ENCODE data around the gene TAP1. TPM values are rescaled to one million over a fixed set of nuclear protein-coding genes. Genes with fewer than 3 reads are reported as not detected.

TAP1 gene
- total and polyA plus RNA-seq, 9 of the 15 experiments (the other 6 are each of a cell fraction or from before 2014, with no cell fraction given), result 1.3 to 6.0 (median 4.2) TPM

DNA sequence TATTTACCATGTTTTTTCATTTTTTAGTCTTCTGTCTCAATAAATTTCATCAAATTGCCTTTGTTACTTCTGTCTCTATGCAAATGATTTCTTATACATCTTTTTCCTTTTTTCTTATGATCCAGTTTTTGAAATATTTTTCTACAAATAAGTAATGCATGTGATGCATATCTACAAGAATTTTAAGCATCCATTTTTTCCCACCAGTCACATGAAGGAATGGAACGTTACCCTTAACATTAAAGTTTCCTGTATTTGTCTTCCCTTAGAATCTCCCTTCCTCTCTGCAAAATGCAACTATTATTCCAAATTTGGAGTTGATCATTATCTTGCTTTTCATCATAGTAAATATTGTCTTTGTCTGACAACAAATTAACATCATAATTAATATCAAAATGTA is 36.0 kb upstream of the TAP1 start:
- FAIRE-seq, result no peak

DNA sequence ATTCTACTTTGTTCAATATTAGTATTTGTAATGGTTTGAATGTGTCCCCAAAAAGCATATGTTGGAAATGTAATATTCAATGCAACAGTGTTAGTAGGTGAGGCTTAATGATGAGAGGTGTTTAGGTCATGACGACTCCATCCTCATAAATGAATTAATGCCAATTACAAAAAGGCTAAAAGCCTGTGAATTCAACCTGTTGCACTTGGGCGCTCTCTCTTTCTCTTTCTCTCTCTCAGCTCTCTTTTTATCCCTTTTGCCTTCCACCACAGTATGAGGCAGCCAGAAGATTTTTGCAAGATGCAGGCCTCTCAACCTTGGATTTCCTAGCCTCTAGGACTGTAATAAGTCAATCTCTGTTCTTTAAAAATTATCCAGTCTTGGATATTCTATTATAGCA is 35.1 kb upstream of the TAP1 start:
- H4K20me1 ChIP-seq (replicated peaks; ENCODE audit: control insufficient read depth, insufficient read depth, low read length), result no peaks in the 10 kb centered on the region
- H3K4me2 ChIP-seq (ENCODE audit: insufficient read depth, low read length), result no peak overlapping the region
- TF ChIP-seq TCF3 (CRISPR knock-in tag; IDR thresholded peaks at IDR 0.05) (no peak), KDM2B (CRISPR knock-in tag; IDR thresholded peaks at IDR 0.05) (no peak), TRIM24 (IDR thresholded peaks at IDR 0.05) (no peak), CXXC5 (CRISPR knock-in tag; IDR thresholded peaks at IDR 0.05) (no peak), ZNF644 (tag; IDR thresholded peaks at IDR 0.05; ENCODE audit: low read depth) (no peak), GTF3C2 (IDR thresholded peaks at IDR 0.05; ENCODE audit: borderline replicate concordance, extremely low read depth, insufficient read length) (no peak), ZBED1 (IDR thresholded peaks at IDR 0.05) (no peak)
- TF ChIP-seq, protein P1, sequence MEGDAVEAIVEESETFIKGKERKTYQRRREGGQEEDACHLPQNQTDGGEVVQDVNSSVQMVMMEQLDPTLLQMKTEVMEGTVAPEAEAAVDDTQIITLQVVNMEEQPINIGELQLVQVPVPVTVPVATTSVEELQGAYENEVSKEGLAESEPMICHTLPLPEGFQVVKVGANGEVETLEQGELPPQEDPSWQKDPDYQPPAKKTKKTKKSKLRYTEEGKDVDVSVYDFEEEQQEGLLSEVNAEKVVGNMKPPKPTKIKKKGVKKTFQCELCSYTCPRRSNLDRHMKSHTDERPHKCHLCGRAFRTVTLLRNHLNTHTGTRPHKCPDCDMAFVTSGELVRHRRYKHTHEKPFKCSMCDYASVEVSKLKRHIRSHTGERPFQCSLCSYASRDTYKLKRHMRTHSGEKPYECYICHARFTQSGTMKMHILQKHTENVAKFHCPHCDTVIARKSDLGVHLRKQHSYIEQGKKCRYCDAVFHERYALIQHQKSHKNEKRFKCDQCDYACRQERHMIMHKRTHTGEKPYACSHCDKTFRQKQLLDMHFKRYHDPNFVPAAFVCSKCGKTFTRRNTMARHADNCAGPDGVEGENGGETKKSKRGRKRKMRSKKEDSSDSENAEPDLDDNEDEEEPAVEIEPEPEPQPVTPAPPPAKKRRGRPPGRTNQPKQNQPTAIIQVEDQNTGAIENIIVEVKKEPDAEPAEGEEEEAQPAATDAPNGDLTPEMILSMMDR (IDR thresholded peaks at IDR 0.05 in 2 of 3, conservative IDR thresholded peaks at IDR 0.05 in 1 of 3; ENCODE audit: insufficient read depth in 2 of 3, low read depth in 1 of 3, low read length in 3 of 3), result no peak
- H3K9ac ChIP-seq (ENCODE audit: insufficient read depth in 1 of 2, low read depth in 2 of 2, low read length in 2 of 2), result no peak overlapping the region
- no peaks in the 10 kb centered on the region for H3K36me3 ChIP-seq (ENCODE audit: control insufficient read depth, insufficient read depth, low read length)
- FAIRE-seq, result no peak
- H3K9me3 ChIP-seq (replicated peaks; ENCODE audit: control insufficient read depth, insufficient read depth, low read depth, low read length), result no peaks in the 10 kb centered on the region
- no peak overlapping the region for H3K4me3 ChIP-seq
- H3K79me2 ChIP-seq (ENCODE audit: control insufficient read depth, insufficient read depth, low read length), result no peaks in the 10 kb centered on the region
- intact Hi-C loops (cut with micrococcal nuclease), result loop anchor here (5.0 to 10.0 kb wide), 2 partner anchors 59 to 206 kb away; no protein-coding TSS in a partner anchor
- H3K4me1 ChIP-seq (replicated peaks in 1 of 2; ENCODE audit: control insufficient read depth in 2 of 2, insufficient read depth in 2 of 2, low read length in 2 of 2), result no peaks in the 10 kb centered on the region
- no peak overlapping the region for H2AFZ ChIP-seq (ENCODE audit: low read depth, low read length)
- no peak for DNase-seq (ENCODE audit: extremely low read depth in 1 of 4, low spot score in 3 of 4)
- in situ Hi-C loops (cut with MboI), result loop anchor here (5.0 kb wide), 1 partner anchor 99 kb away; no protein-coding TSS in a partner anchor
- CTCF ChIA-PET (ENCODE audit: low intra/inter-chr PET ratio), result interaction anchor here (0.9 kb wide), 1 partner anchor 95 kb away, joined by 3 read pairs; no protein-coding TSS in a partner anchor
- POLR2A ChIA-PET, result no interaction called here
- ATAC-seq, result no peak
- peaks cover 13 to 16% of the 10 kb centered on the region in 2 experiments; a peak in 4 of 5 replicates for H3K27me3 ChIP-seq (ENCODE audit: control insufficient read depth in 2 of 2, insufficient read depth in 2 of 2, low read length in 2 of 2)
- no peak overlapping the region for H3K27ac ChIP-seq (ENCODE audit: extremely low read depth, low read depth, low read length)
- no TSS peak for BruUV-seq (replicated peaks)
- no peaks in the 10 kb centered on the region for H3K9me1 ChIP-seq (ENCODE audit: control insufficient read depth, insufficient read depth, low read length)
- WGBS (ENCODE audit: insufficient coverage, low coverage, missing lambda C conversion rate), result 2% methylated on average over 2 of the region's 2 CpGs

More for the DNA sequence above, 36.0 kb upstream of the TAP1 start:
- Histone ChIP-seq H2AFZ (ENCODE audit: low read depth, low read length) (no peak overlapping the region), H3K27me3 (ENCODE audit: control insufficient read depth in 2 of 2, insufficient read depth in 2 of 2, low read length in 2 of 2) (peaks cover 19 to 26% of the 10 kb centered on the region in 2 experiments), H3K9ac (ENCODE audit: insufficient read depth in 1 of 2, low read depth in 2 of 2, low read length in 2 of 2) (no peak overlapping the region), H3K9me3 (replicated peaks; ENCODE audit: control insufficient read depth, insufficient read depth, low read depth, low read length) (no peaks in the 10 kb centered on the region), H3K4me2 (ENCODE audit: insufficient read depth, low read length) (no peak overlapping the region), H3K4me1 (replicated peaks in 1 of 2; ENCODE audit: control insufficient read depth in 2 of 2, insufficient read depth in 2 of 2, low read length in 2 of 2) (peaks cover 0 to 5% of the 10 kb centered on the region in 2 experiments; a peak in 2 of 5 replicates), H4K20me1 (replicated peaks; ENCODE audit: control insufficient read depth, insufficient read depth, low read length) (no peaks in the 10 kb centered on the region), H3K27ac (ENCODE audit: extremely low read depth, low read depth, low read length) (no peak overlapping the region), H3K4me3 (no peak overlapping the region), H3K36me3 (ENCODE audit: control insufficient read depth, insufficient read depth, low read length) (no peaks in the 10 kb centered on the region), H3K9me1 (ENCODE audit: control insufficient read depth, insufficient read depth, low read length) (no peaks in the 10 kb centered on the region), H3K79me2 (ENCODE audit: control insufficient read depth, insufficient read depth, low read length) (no peaks in the 10 kb centered on the region)
- WGBS (ENCODE audit: insufficient coverage, low coverage, missing lambda C conversion rate), result 0% methylated on average over 1 of the region's 1 CpG
- TF ChIP-seq NUFIP1 (IDR thresholded peaks at IDR 0.05; ENCODE audit: partially characterized antibody), result no peak
- TF ChIP-seq SMARCA4 (IDR thresholded peaks at IDR 0.05), result no peak
- TF ChIP-seq CCAR2 (IDR thresholded peaks at IDR 0.05; ENCODE audit: low read depth, low read length), result no peak
- no peak for TF ChIP-seq NFRKB (IDR thresholded peaks at IDR 0.05; ENCODE audit: low read depth)
- no peak for TF ChIP-seq ZNF584 (CRISPR knock-in tag; IDR thresholded peaks at IDR 0.05; ENCODE audit: low read depth)
- no peak for TF ChIP-seq ZNF668 (CRISPR knock-in tag; IDR thresholded peaks at IDR 0.05)
- TF ChIP-seq KAT8 (IDR thresholded peaks at IDR 0.05; ENCODE audit: low read depth), result no peak
- TF ChIP-seq XRCC4 (IDR thresholded peaks at IDR 0.05; ENCODE audit: extremely low read depth, insufficient read depth, insufficient read length), result no peak
- intact Hi-C loops (cut with micrococcal nuclease) (loop anchor here (5.0 to 10.0 kb wide), 2 partner anchors 58 to 205 kb away; no protein-coding TSS in a partner anchor), in situ Hi-C loops (cut with MboI) (loop anchor here (5.0 kb wide), 1 partner anchor 98 kb away; no protein-coding TSS in a partner anchor)
- ChIA-PET POLR2A (interaction anchor here (0.6 to 1.0 kb wide), 3 partner anchors 39 to 96 kb away, joined by 3 read pairs; no protein-coding TSS in a partner anchor), CTCF (ENCODE audit: low intra/inter-chr PET ratio) (interaction anchor here (0.9 kb wide), 1 partner anchor 94 kb away, joined by 3 read pairs; no protein-coding TSS in a partner anchor)
- no TSS peak for BruUV-seq (replicated peaks)
- DNase-seq (ENCODE audit: extremely low read depth in 1 of 4, low spot score in 3 of 4), result no peak
- ATAC-seq, result no peak

All from K562 (cell line).